ENCODE data around the gene MYOC.
"Not testable (repeated sequence)": the region's sequence is repeated elsewhere in the genome, so short reads cannot be mapped to it uniquely, and the experiment has no call there.

Gene MYOC

GRCh38 chr1:171646249-171646560, 6.3 kb downstream of the MYOC start:
- no peak for DNase-seq

DNA sequence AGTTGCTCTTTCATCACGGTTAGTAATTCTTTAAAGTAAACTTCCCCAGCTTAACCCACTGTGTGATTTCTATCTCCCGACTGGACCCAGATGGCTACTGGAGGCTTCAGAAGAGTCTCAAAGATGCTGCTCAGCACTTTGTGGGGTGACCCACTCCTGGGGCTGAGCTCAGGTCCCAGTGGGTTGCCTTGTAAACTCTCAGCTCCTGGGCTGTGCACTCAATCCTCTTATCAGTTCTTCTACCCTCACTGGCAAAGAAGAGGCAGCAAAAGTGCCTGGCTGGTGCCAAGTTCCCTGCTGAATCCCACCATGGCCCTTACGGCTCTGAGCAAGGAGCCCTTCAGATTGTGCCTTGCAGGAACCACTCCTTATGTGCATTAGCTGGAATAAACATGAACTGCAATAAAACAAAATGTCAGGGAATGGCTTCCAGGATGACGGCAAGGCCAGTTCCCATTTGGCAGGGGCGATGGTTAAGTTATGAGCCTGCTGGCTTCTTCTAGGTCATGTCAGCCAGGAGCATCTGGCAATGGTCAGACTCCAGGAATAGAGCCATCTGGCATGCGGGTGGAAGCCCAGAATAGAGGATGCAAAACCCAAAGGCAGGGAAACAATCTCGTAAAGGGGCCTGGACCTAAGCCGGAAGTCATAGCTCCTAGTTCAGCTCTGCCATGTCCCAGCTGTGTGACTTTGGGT, 6.8 kb downstream of the MYOC start:
- DNase-seq = peak; percentile 85

DNA sequence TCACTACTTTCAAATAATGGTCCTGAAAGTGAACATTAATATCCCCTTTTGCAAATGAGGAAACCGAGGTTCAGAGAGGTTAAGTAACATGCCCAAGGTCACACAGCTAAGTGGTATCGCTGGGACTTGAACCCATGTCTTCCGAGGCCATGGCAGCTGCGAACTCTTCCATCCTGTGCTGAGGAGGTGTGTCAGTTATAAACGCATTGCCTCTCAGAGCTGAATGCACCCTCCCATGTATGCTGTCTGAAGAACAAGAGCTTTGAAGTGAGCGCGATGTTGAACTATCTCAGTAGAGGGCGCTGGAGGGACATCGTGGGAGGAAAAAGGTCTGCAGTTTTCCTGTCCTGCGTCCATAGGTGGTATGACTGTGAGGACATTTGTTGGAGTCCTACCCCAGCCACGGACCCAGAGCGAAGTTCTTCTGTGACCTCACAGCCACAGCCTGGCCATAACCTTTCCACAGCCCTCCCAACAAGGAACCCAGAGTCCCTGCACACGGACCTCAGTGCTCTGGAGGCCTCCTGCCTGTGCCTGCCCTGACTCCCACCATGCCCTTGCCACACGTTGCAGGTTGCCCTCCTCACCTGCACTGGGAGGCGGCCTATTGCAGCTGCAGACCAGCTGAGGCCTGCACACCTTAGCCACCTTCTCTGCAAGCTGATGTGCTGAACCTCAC, 7.5 kb downstream of the MYOC start:
- DNase-seq = peak; percentile 99

DNA sequence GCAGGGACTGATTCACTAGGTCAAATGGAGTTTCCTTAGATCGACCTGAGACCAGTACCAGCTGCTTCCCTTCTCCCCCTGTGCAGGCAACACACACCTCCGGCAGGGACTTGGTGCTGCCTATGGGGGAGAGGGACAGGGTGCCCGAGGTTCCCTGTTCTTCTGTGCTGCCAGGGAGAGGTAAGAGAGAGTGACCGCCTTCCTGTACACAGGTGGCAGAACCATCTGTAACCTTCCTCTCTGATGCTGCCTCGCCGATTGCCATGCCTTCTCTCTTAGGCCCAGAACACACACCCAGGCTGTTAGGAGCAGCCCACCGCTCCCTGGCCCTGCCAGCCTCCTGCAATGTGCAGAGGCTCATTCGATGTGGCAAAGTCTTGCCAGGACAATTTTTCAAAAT, 9.3 kb downstream of the MYOC start:
- no peak for DNase-seq

DNA sequence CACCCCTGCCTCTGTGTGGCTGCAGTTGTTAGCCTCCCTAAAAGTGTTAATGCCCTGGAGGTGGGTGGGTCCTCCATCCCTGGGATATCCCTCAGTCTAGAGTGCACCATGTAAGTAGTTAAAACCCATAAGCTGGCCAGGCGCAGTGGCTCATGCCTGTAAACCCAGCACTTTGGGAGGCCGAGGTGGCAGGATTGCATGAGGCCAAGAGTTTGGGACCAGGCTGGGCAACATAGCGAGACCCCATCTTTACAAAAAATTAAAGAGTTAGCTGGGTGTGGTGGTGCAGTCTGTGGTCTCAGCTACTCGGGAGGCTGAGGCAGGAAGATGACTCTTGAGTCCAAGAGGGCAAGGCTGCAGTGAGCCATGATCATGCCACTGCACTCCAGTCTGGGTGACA, 10.3 kb downstream of the MYOC start:
- DNase-seq = no peak

DNA sequence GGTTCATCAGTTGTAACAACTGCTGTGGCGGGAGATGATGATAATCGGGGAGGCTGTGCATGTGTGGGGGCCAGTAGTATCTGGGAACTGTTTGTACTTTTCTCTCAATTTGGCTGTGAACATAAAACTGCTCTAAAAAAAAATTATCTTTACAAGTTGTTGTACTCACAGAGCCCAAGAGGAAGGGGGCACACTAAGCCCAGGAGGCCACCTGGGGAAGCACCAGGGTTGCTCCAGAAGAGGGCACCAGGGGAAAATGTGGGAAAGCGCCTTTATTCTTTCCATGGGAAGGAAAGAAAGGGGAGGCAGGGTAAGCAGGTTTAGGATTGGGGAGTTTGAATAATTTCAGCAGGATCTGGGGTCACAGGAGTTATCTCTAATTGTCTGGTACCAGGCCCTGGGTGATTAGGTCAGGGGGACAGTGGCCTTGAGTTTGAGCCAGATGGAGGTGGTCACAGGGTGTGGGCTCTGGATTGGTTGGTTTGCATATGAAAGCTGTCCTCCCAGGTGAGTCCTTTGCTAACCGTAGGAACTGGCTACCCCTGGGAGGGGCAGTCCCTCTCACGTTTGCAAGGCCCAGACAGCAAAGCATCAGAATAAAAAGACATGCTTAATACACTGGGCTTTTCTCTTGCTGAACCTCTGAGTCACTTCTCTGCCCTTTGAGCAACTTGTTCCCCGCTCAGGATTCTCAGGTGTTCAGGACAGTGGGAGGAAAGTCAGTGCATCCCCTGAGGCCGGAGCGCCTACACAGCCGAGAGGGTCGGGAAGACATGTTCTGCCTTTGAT, 11.2 kb downstream of the MYOC start:
- DNase-seq = no peak

- DNase-seq = no peak
Measured at GRCh38 chr1:171640225-171640624, 12.3 kb downstream of the MYOC start.

GRCh38 chr1:171637928-171638576, 14.4 kb downstream of the MYOC start:
- no peak for DNase-seq

DNA sequence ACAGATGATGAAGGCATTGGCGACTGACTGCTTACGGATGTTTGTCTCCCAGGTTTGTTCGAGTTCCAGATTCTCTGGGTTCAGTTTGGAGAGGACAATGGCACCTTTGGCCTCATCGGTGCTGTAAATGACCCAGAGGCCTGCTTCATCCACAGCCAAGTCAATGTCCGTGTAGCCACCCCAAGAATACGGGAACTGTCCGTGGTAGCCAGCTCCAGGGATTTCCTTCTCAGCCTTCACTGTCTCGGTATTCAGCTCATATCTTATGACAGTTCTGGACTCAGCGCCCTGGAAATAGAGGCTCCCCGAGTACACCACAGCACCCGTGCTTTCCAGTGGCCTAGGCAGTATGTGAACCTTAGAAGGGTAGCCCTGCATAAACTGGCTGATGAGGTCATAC, 16.3 kb downstream of the MYOC start:
- no peak for DNase-seq

DNA sequence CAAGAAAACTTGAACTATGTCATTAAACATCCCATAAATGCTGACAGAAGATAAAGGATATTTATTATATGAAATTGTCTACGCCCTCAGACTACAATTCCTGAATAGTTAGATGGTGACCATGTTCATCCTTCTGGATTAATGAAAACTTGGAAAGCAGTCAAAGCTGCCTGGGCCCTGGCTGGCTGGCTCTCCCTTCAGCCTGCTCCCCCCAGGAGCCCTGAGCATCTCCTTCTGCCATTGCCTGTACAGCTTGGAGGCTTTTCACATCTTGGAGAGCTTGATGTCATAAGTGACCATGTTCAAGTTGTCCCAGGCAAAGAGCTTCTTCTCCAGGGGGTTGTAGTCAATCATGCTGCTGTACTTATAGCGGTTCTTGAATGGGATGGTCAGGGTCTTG, 16.8 kb downstream of the MYOC start:
- DNase-seq = no peak

GRCh38 chr1:171628225-171628624, 24.3 kb downstream of the MYOC start:
- no peak for DNase-seq

- no peak for DNase-seq
Measured at GRCh38 chr1:171627020-171627419, 25.5 kb downstream of the MYOC start.

DNA sequence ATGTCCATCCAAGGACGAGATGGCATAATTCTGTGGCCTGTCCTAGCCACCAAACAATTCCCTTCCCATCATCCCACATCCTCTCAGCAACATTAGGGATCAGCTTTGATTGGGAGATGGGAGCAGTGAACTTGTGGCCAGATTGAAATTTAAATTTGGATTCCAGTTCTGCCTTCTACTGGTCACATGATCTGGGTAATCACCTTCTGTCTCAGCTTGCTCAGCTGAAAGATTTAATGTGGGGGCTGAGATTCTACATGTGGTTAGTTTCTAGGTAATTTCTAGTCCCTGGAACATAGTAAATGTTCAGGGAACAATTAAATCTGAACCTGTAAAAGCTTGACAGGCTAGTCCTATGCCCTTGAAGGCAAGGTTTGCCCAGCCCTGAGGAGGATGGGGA, 27.3 kb downstream of the MYOC start:
- DNase-seq = no peak

DNA sequence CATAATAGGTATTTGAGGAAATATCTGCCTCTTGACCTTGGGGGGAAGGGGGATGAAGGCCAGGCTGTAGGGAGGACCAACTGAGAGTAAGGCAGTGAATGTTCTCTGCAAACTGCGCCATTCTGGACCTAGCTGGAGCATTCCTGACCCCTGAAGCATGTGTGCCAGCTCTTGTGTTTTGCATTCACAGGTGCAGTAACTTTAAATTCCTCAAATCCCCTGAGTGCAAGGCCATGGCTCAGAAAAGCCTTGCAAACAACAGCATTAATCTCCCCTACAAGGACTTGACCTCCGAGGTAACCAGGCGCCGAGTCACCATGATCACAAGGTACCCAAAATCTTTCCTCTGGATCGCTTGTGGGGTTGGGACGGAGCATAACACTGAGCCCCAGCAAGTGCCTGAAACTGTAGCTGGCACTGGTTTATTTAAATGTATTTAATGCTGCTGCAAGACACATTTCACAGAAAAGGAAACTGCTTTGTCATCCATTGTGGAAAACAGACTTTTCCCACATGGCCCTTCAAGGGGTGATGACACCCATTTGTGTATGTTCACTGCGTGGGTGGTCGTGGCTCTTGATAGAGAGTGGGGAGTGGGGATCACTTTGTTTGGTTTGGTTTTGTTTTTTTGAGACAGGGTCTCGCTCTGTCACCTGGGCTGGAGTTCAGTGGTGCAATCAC, 28.7 kb downstream of the MYOC start:
- DNase-seq = no peak

GRCh38 chr1:171622152-171622462, 30.4 kb downstream of the MYOC start, which contains the start of gene MYOCOS:
Gene MYOCOS, plus strand, starts transcription at chr1:171622243. Its CDS starts 1,641 bp downstream, at chr1:171623884.
- DNase-seq = no peak

- DNase-seq = no peak
Measured at GRCh38 chr1:171616586-171616985, 35.9 kb downstream of the MYOC start.

GRCh38 chr1:171615122-171615906, 37.2 kb downstream of the MYOC start:
- DNase-seq = not testable (repeated sequence)

- no peak for DNase-seq
Measured at GRCh38 chr1:171613282-171613681, 39.2 kb downstream of the MYOC start.

GRCh38 chr1:171611306-171611705, 41.2 kb downstream of the MYOC start:
- DNase-seq = no peak

DNA sequence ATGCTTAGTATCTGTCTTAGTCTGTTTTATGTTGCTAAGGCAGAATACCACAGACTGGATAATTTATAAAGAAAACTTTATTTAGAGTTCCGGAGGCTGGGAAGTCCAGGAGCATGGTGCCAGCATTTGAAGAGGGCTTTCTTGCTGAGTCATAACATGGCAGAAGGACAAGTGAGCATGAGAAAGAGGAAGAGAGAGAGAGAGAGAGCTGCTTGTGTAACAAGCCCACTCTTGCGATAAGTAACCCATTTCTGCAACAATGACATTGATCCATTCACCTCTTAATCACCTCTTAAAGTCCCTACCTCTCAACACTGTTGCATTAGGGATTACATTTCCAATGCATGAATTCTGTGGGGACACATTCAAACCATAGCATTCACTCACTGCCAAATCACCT, 42.1 kb downstream of the MYOC start:
- DNase-seq = no peak

DNA sequence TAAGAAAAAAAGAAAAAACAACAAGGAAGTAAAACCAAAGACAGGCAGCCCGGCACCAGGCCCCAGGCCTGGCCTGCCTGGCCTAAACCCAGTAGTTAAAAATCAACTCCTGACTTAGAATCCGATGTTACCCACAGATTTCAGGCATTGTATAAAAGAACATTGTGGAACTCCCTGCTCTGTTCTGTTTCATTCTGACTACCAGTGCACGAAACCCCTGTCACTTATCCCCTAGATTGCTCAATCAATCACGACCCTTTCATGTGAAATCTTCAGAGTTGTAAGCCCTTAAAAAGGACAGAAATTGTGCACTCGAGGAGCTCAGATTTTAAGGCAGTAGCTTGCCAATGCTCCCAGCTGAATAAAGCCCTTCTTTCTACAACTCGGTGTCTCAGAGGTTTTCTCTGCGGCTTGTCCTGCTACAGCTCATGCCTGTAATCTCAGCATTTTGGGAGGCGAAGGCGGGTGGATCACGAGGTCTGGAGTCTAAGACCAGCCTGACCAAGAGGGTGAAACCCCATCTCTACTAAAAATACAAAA, 46.0 kb downstream of the MYOC start:
- no peak for DNase-seq

GRCh38 chr1:171603042-171603441, 49.4 kb downstream of the MYOC start:
- not testable (repeated sequence) for DNase-seq
